Mucosa of descending colon (tissue), 3 donors: ENCODE measurements around the gene UHMK1. TPM values are rescaled to one million over a fixed set of nuclear protein-coding genes. Genes with fewer than 3 reads are reported as not detected.
"Not testable (repeated sequence)": the region's sequence is repeated elsewhere in the genome, so short reads cannot be mapped to it uniquely, and the experiment has no call there.

Experiments
- ATAC-seq: fragments of 200-7000 bp; cut with Tn5 transposase; one replicate; pipeline ENCODE4 v1.9.1; 2020; ENCODE audit warnings: mild to moderate bottlenecking, moderate library complexity
- DNase-seq, 3 donors: peaks; one replicate each; pipeline ENCODE4 v3.0.0-alpha.2; 2020
- H3K36me3 ChIP-seq: fragments of 200-600 bp; one replicate; pipeline ENCODE4 v1.8.0; 2021; ENCODE audit warnings: low read depth, mild to moderate bottlenecking
- H3K4me1 ChIP-seq: fragments of 200-600 bp; one replicate; pipeline ENCODE4 v1.8.0; 2021; ENCODE audit warnings: low read depth, mild to moderate bottlenecking
- H3K4me3 ChIP-seq: fragments of 200-600 bp; one replicate; pipeline ENCODE4 v1.8.0; 2021; ENCODE audit warnings: mild to moderate bottlenecking
- H3K9me3 ChIP-seq: fragments of 200-600 bp; one replicate; pipeline ENCODE4 v1.8.0; 2021; ENCODE audit warnings: mild to moderate bottlenecking
- CTCF ChIP-seq: fragments of 200-600 bp; IDR thresholded peaks from one replicate; pipeline ENCODE4 v1.8.0; 2022; ENCODE audit warnings: antibody characterized with exemption, mild to moderate bottlenecking
- intact Hi-C, 2 donors: fragments of 100-400 bp; cut with DNase I in 1 of 2; cut with micrococcal nuclease in 1 of 2; formaldehyde crosslinking; loops; one replicate each; pipeline versions ENCODE4 v1.11.0 to v1.11.1; 2022; cut with DNase I, micrococcal nuclease
- total RNA-seq, 3 donors: library from RNA; stranded (reverse); fragmentation: NEBNext Ultra II Directional in 2 of 3; extraction: Animal tissue kit (Norgen Biotek cat#: 25700) in 2 of 3; gene quantifications; one replicate each; pipeline versions ENCODE4 v1.2.1 to v1.2.4, GENCODE V29; 2021 to 2023
- donor health status: DM: no; HTN: no; CAD: no; lungs with moderate emphysema.
- donor health status: DM: no; HTN: no; CAD: no.
- donor health status: DM: no; HTN: yes; CAD: no.

Gene UHMK1
- total RNA-seq, 3 donors from 2014 or later: 40.2 to 50.2 (median 45.8) TPM

- ATAC-seq (peak; percentile 85), DNase-seq (no peak)
- Histone ChIP-seq H3K9me3 (no peaks in the 10 kb centered on the region), H3K36me3 (peaks cover 3% of the 10 kb centered on the region), H3K4me3 (no peak overlapping the region), H3K4me1 (peaks cover 56% of the 10 kb centered on the region)
- no peak for TF ChIP-seq CTCF
- intact Hi-C loops: no loop called here
Observed at GRCh38 chr1:162568802-162569201, 71.2 kb downstream of the UHMK1 start.

GRCh38 chr1:162570718-162571117 is 73.1 kb downstream of the UHMK1 start:
- peaks cover 3% of the 10 kb centered on the region for H3K36me3 ChIP-seq
- no peaks in the 10 kb centered on the region for H3K9me3 ChIP-seq
- peak; percentile 67 for ATAC-seq
- peaks cover 40% of the 10 kb centered on the region for H3K4me1 ChIP-seq
- H3K4me3 ChIP-seq: no peak overlapping the region
- TF ChIP-seq CTCF: no peak
- no peak for DNase-seq
- intact Hi-C loops: no loop called here

GRCh38 chr1:162571121-162571520 is 73.5 kb downstream of the UHMK1 start:
- H3K4me3 ChIP-seq, intact Hi-C loops, DNase-seq, H3K9me3 ChIP-seq, ATAC-seq, H3K36me3 ChIP-seq: not testable (repeated sequence)
- H3K4me1 ChIP-seq: peaks cover 40% of the 10 kb centered on the region

GRCh38 chr1:162571696-162572095 is 74.1 kb downstream of the UHMK1 start:
- TF ChIP-seq CTCF: no peak
- ATAC-seq: peak; percentile 21
- no peaks in the 10 kb centered on the region for H3K9me3 ChIP-seq
- intact Hi-C loops: no loop called here
- H3K4me3 ChIP-seq: no peak overlapping the region
- H3K36me3 ChIP-seq: peaks cover 3% of the 10 kb centered on the region
- H3K4me1 ChIP-seq: peaks cover 40% of the 10 kb centered on the region
- DNase-seq: no peak

GRCh38 chr1:162573136-162573535 is 75.5 kb downstream of the UHMK1 start:
- DNase-seq: no peak
- no peaks in the 10 kb centered on the region for H3K36me3 ChIP-seq
- H3K4me1 ChIP-seq: peaks cover 31% of the 10 kb centered on the region
- TF ChIP-seq CTCF: no peak
- no peak overlapping the region for H3K4me3 ChIP-seq
- intact Hi-C loops: no loop called here
- ATAC-seq: no peak
- no peaks in the 10 kb centered on the region for H3K9me3 ChIP-seq

GRCh38 chr1:162578071-162578700 is 80.6 kb downstream of the UHMK1 start:
- H3K4me1 ChIP-seq: peaks cover 3% of the 10 kb centered on the region
- ATAC-seq (no peak), DNase-seq (no peak)
- no peak for TF ChIP-seq CTCF
- no peaks in the 10 kb centered on the region for H3K36me3 ChIP-seq
- H3K9me3 ChIP-seq: no peaks in the 10 kb centered on the region
- no peak overlapping the region for H3K4me3 ChIP-seq
- intact Hi-C loops: no loop called here
